Tibial artery (tissue), 4 donors: ENCODE measurements around the gene CTNNA3.

Experiments used
- DNase-seq, 2 donors: peaks; one replicate each; pipeline ENCODE4 v3.0.0-alpha.2; 2019
- H3K27ac ChIP-seq, 2 donors: fragments of 200-600 bp; sonication (generic) in 1 of 2; 1 replicate in 1 of 2; 2 replicates in 1 of 2; pipeline ENCODE4 v1.5.1; 2018 to 2019; ENCODE audit warnings: mild to moderate bottlenecking in 1 of 2
- H3K27me3 ChIP-seq, 2 donors: fragments of 200-600 bp; sonication (generic) in 1 of 2; one replicate each; pipeline versions ENCODE4 v1.5.1 to v1.6.0; 2016 to 2019
- H3K36me3 ChIP-seq, 3 donors: fragments of 200-600 bp; sonication (generic) in 2 of 3; one replicate each; pipeline ENCODE4 v1.5.1; 2016 to 2019; ENCODE audit warnings: mild to moderate bottlenecking in 2 of 3
- H3K4me1 ChIP-seq, 4 donors: fragments of 200-600 bp; sonication (generic) in 2 of 4; 1 replicate in 3 of 4; 2 replicates in 1 of 4; pipeline ENCODE4 v1.5.1; 2016 to 2019
- H3K4me3 ChIP-seq, 2 donors: fragments of 200-600 bp; sonication (generic) in 1 of 2; 1 replicate in 1 of 2; 2 replicates in 1 of 2; pipeline ENCODE4 v1.5.1; 2018 to 2019; ENCODE audit warnings: mild to moderate bottlenecking in 2 of 2
- H3K9me3 ChIP-seq, 3 donors: fragments of 200-600 bp; sonication (generic) in 1 of 3; one replicate each; pipeline ENCODE4 v1.5.1; 2016 to 2019
- CTCF ChIP-seq, 2 experiments: fragments of 200-600 bp in 1 of 2; fragments of 450-650 bp in 1 of 2; IDR thresholded peaks; one replicate each; pipeline ENCODE4 v1.5.1; 2017 to 2019; ENCODE audit warnings: antibody characterized with exemption in 2 of 2, mild to moderate bottlenecking in 1 of 2, moderate library complexity in 1 of 2
- intact Hi-C: fragments of 100-400 bp; cut with DNase I; formaldehyde crosslinking; loops from one replicate; pipeline ENCODE4 v1.15.0; 2023; ENCODE audit warnings: low total_unique reads

Gene CTNNA3

GRCh38 chr10:66713387-66713786 is 982.6 kb downstream of the CTNNA3 start:
- H3K9me3 ChIP-seq, result no peaks in the 10 kb centered on the region
- intact Hi-C loops, result no loop called here
- no peak overlapping the region for H3K4me3 ChIP-seq
- no peak overlapping the region for H3K27ac ChIP-seq
- DNase-seq, result no peak
- no peak for TF ChIP-seq CTCF (IDR thresholded peaks at IDR 0.05)
- H3K36me3 ChIP-seq, result no peaks in the 10 kb centered on the region
- H3K27me3 ChIP-seq, result no peaks in the 10 kb centered on the region
- no peaks in the 10 kb centered on the region for H3K4me1 ChIP-seq

- intact Hi-C loops, result no loop called here
These were observed 997.9 kb downstream of the CTNNA3 start for GRCh38 chr10:66698069-66698468.

GRCh38 chr10:66695046-66695445 is 1000.9 kb downstream of the CTNNA3 start:
- H3K27ac ChIP-seq, result no peak overlapping the region

More at GRCh38 chr10:66698069-66698468, 997.9 kb downstream of the CTNNA3 start:
- no peaks in the 10 kb centered on the region for H3K27me3 ChIP-seq
- DNase-seq, result no peak
- H3K4me3 ChIP-seq, result no peak overlapping the region
- H3K4me1 ChIP-seq, result no peaks in the 10 kb centered on the region
- H3K36me3 ChIP-seq, result no peaks in the 10 kb centered on the region
- no peaks in the 10 kb centered on the region for H3K9me3 ChIP-seq
- TF ChIP-seq CTCF (IDR thresholded peaks at IDR 0.05), result no peak
- H3K27ac ChIP-seq, result no peak overlapping the region

GRCh38 chr10:66684581-66684980 is 1011.4 kb downstream of the CTNNA3 start:
- no peak for DNase-seq
- Histone ChIP-seq H3K27ac (no peak overlapping the region), H3K36me3 (no peaks in the 10 kb centered on the region), H3K9me3 (no peaks in the 10 kb centered on the region), H3K4me3 (no peak overlapping the region), H3K4me1 (no peaks in the 10 kb centered on the region), H3K27me3 (no peaks in the 10 kb centered on the region)
- no peak for TF ChIP-seq CTCF (IDR thresholded peaks at IDR 0.05)
- intact Hi-C loops, result no loop called here

More at GRCh38 chr10:66695046-66695445, 1000.9 kb downstream of the CTNNA3 start:
- TF ChIP-seq CTCF (IDR thresholded peaks at IDR 0.05), result no peak
- intact Hi-C loops, result no loop called here
- no peaks in the 10 kb centered on the region for H3K9me3 ChIP-seq
- H3K36me3 ChIP-seq, result no peaks in the 10 kb centered on the region
- H3K4me3 ChIP-seq, result no peak overlapping the region
- H3K27me3 ChIP-seq, result no peaks in the 10 kb centered on the region
- no peaks in the 10 kb centered on the region for H3K4me1 ChIP-seq
- DNase-seq, result no peak

- intact Hi-C loops, result no loop called here
- H3K9me3 ChIP-seq, result no peaks in the 10 kb centered on the region
- no peak for DNase-seq
- no peak overlapping the region for H3K4me3 ChIP-seq
- no peaks in the 10 kb centered on the region for H3K27me3 ChIP-seq
- H3K27ac ChIP-seq, result no peak overlapping the region
- no peaks in the 10 kb centered on the region for H3K4me1 ChIP-seq
- no peaks in the 10 kb centered on the region for H3K36me3 ChIP-seq
- no peak for TF ChIP-seq CTCF (IDR thresholded peaks at IDR 0.05)
These were observed 1015.1 kb downstream of the CTNNA3 start for GRCh38 chr10:66680886-66681285.

GRCh38 chr10:66678521-66678920 is 1017.5 kb downstream of the CTNNA3 start:
- Histone ChIP-seq H3K9me3 (no peaks in the 10 kb centered on the region), H3K27me3 (no peaks in the 10 kb centered on the region), H3K27ac (no peak overlapping the region), H3K4me1 (no peaks in the 10 kb centered on the region), H3K36me3 (no peaks in the 10 kb centered on the region), H3K4me3 (no peak overlapping the region)
- intact Hi-C loops, result no loop called here
- DNase-seq, result no peak
- TF ChIP-seq CTCF (IDR thresholded peaks at IDR 0.05), result no peak
